RPMI8226 (cell line): ENCODE results near the gene DLX2.
A peak's percentile ranks its signal among the peaks of the same experiment; 100 is the strongest.

Experiments
- DNase-seq: peaks from one replicate; pipeline ENCODE4 v3.0.0-alpha.2; 2015

The DLX2 gene

DNA sequence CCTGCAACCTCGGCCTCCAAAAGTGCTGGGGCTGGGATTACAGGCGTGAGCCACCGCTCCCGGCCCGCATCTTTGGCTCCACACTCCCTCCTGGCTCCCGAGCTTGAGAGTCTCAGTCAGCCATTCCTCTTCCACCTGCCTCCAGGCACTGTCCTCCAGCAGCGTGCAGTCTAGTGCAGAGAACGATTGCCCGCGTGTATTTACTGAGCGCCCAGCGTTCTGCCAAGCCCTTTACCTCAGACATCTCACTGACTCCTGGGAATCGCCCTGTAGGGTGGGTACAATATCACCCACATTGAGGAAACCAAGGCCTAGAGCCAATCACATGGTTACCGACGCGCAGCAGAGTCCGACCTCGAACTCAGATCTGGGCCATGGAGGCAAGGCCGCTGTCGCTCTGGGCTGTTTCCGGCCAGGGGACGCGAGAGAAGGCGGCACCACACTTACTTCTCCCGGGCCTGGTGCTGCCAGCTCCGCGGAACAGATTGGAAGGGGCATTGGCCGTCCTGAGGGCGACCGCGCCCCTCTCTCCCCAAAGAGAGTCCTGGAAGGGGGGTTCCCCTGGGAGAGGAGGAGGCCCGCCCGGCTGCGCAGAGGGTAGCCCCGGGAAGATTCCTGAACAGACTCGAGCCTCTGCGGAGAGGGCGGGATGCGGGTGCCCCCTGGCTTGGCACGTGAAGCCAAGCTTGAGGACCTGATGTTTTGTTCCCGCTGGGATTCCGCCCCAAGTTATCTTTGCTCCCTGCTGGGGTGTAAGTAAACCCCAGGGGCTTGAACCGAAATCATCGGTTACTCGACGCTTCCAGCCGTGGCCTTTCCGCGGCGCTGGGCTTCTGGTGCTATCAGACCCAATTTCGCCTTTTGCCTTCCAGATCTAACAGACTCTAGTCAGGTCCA is 5.2 kb upstream of the DLX2 start:
- no peak for DNase-seq

DNA sequence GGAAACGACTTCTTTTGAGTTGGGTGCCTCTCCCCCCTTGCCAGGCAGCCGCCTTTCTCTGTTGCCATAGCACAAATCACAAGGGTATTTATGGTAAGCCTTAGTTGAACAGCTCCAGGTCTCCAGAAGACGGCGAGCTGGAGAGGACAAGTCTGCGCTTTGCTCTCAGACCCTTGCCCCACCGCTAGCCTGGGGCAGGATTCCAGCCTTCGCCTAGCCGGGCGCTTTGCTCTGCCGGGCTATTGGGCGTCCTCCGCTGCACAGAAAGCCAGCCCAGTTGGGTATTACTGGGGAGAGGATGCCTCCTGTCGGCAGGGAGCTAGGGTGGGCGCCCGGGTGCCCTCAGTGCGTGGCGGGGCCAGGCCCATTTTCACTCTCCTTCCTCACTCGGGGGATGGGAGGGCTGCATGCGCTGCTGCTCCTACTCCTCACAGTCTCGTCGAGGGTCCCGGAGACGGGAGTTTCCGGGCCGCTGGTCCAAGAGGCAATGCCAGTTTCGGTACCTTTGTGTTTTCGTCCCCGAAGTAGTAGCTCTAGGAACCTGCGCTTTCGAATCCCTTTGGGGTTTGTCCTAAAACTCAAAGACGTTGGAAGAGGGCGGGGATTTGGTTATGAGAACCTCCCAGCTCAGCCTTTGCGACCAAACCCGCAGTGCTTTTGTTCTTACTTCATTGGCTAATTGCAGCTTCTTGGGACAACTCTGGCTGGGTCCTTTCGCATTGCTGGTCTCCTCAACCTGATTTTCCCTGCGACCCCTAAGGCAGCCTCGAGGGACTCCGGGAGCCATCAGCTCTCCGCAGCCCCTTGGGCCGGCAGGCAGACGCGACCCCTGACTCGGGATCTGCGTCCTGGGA is 3.6 kb upstream of the DLX2 start:
- no peak for DNase-seq

DNA sequence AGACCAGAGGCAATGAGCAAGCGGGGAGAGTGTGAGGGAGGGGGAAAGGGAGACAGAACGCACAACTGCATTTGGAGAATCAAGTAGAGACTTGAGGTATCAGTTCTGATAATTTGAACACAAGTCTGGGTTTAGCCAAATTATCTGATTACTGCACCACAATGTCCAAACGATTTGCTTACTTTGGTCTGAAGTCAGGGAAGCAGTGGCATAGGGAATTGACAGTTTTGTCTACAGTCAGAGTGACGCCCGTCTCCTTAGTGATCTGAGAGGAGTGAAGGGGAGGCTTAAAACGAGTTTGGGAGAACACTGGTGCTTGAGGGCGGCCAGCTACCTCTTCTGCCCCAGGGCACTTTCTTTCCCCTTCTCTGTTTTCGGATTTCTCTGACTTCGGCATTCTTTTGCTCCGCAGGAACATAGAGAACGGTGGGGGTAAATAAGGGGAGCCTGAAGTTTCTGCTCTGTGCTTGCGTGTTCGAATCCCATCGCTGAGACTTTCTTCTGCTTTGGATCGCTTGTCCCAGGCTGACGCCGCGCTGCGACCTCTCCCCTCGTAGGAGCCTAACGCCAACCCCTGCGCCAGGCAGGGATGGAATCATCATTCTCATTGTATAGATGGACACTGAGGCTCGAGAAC is 2.9 kb upstream of the DLX2 start:
- no peak for DNase-seq

DNA sequence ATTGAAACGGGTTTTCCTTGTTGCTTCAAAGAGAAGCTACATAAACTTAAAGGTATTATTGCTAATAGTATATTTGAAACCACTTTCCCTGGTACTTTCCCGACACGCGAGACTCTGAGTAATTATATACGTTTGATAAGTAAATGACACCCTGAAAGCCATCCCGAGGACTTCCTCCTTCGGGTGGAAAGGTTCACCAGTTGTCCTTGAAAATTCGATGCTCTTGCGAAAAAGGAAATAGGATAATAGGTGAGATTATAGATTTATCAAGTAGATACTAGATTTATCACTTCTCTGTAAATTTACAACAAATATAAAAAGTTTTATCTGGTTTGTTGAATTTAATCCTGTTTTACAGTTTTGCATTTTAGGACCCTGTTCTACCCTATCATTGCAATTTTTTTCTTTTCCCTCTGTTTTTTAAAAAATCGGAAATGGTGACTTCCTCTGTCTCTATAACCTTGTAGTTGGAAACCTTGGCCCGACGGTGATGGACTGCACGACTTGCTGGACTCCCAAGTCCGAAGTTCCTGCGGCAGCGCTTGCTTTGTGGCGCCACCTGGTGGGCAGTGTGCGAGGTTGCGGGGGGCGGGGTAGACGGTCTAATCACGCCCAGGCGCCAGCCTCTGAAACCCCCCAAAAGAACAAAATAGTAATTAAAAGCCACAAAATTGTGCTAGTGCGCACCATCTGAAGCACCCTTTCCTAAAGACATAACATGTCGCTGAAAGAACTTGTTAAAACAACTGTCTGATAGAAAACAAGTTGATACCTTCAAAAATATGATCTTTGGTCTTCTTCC is 972 bp upstream of the DLX2 start:
- peak; percentile 82 for DNase-seq

DNA sequence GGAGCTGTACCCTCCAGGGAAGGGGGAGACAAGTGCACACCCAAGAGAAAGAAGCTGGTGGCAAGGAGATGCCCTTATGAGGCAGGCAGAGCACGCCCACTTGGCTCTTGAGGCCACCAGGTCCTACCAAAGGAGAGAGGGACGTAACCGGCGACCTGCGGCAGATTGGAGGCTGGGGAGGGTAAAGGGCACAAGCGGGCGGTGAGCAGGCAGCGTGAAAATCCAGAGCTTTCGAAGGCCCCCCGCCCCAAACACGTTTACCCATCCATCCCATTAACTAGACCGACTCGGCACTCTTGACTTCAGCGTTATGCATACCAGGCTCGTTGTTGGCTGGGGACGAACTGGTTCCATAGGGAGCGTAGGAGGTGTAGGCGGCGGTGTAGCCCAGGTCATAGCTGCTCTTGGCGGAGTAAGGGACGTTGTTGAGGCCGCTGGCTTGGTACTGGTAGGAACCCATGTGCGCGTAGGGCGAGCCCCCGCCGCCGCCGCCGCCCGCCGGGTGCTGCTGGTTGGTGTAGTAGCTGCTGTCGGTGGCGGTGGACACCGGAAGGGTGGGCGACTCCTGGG is 794 bp downstream of the DLX2 start:
- peak; percentile 30 for DNase-seq

DNA sequence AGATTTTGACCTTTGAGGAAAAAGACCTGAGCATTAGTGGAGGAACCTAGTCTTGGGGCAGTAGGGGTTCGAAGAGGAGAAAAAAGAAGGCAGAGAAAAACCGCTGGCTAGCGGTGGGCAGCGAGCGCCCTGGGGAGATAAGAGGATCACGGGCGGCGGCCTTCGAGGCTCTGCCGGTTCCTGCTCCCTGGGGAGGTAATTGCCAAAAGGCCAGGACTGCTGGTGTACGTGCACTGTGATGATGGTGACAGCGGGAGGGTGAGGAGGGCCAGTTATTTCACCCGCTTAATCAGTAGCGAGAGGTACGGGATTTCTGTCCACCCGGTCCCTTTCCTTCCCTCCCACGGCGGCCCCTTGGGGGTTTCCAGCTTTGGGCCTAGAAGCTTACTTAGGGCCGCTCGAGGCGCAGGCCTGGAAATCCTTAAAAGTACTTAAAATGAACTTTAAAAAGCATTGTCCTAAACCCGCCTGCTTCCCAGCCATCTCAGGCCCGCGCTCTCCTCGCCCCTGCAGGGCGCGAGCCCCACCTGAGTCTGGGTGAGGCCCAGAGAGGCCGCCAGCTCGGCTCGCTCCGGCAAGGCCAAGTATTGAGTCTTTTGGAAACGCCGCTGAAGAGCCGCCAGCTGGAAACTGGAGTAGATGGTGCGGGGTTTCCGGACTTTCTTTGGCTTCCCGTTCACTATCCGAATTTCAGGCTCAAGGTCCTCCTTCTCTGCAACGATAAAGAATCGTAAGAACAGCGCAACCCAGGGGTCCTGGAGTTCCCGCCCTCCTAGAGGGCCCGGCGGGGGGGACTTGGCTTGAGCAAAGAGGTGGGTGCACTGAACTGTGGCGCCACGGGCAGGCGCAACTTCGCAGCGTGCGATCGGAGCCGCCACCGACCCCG is 1.5 kb downstream of the DLX2 start:
- DNase-seq, result no peak

DNA sequence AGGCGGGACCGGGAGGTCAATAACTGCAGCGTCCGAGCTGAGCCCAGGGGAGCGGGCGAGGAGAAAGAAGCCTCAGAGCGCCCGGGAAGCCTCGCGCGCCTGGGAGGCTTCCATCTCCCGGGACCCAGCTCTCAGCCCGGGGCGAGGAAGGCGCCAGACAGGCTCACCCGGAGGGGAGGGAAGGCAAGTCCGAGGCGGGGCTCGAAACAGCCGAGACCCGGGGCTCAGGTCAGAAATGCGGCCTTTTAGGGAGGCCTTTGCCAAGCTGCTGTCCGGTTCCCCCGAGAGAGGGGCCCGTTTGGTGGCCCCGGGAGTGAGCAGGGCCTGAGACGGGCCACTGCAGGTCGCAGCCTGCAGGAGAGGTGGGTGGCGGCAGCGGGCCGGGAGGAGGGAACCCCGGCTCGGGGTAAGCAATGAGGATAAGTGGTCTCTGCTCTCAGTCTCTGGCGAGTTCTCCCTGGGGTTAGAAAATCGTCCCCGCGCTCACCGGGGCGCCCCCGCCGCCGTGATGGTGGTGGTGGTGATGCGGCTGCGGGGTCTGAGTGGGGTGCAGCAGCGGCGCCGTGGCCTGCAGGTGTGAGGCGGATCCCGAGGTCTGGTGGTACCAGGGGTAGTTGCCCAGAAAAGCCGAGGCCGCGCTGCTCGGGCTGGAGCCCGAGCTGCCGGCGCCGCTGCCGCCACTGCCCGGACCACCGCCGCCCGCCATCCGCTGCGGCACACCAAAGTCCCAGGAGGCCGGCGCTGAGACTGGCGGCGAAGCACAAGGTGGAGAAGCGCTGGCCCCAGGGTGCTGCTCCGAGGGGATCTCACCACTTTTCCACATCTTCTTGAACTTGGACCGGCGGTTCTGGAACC is 2.4 kb downstream of the DLX2 start:
- DNase-seq, result no peak

DNA sequence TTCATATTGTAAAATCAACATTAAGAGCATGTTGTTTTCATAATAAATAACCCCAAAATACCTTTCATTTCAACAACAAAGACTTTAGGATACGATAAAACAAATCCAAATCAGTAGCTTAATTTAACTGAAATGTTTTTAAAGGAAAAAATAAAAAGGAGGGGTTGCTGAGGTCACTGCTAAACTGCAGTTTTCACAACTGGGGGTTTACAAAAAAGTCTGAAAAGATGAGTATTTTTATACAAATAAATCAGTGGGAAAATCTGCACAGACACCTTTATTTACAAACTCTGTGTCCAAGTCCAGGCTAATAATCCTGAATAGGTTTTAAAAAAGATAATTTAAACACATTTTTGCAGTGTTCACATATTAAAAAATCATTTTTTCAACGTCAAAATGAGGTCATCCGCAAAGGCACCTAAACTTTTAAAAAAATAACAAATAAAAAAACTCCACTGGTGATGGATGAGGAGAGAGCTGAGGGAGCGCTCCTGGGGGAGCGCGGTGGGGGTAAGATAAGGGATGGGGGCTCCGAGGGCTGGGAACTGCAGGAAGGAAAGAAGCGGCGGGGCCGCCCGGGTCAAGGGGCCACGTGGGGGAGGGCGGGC is 3.1 kb downstream of the DLX2 start:
- DNase-seq, result no peak

DNA sequence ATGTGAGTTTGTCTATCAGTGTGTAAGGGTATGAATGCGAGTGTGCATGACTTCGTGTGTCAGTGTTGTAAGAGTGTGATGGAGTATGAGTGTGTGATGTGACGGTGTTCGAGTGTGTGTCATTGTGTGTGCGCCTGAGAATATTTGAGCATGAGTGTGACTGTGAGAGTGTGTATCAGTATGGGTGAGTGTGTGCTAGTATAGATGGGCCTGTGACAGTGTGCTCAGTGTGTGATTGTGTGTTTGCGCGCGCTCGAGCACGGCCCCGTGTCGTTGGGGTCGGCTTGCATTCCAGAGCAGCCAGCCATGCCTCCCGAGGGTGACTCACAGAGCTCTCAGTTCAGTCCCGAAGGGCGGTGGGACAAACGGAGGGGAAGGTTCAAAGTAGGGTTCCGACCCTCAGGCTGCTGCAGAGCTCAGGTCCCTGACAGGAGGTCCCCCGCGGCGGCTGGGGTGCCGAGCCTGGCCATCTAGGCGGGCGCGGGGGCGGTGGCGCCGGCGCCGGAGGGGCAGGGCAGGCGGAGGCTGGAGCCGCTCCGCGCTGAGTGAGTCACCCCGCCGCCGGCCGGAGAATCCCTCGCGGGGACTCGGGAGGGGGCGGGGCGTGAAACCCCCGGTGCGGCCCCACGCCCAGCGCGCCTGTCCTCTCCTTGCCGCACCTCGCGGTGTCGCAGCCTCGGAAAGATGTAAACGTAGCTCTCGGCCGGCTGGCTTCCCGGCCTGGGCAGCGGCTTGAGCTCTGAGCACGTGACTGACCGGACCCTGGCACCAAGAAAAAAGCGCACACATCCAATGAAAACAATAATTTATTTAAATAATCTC is 3.8 kb downstream of the DLX2 start:
- DNase-seq, result peak; percentile 50

DNA sequence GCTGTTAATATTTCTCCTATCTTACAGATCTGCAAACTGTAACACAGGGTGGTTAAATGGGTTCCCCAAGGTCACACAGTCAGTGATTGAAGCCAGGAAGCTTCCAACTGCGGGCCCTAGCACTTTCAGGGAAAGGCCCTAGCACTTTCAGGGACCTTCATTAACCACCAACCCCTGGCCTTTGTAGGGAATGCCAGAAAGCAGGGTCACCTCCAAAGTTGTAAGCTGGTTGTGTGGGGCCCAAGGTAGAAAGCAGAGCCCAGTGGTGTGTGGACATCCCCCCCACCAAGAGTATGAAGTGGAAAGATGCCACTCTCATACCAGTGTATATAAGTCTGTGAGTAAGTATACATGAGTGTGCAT is 4.4 kb downstream of the DLX2 start:
- no peak for DNase-seq

DNA sequence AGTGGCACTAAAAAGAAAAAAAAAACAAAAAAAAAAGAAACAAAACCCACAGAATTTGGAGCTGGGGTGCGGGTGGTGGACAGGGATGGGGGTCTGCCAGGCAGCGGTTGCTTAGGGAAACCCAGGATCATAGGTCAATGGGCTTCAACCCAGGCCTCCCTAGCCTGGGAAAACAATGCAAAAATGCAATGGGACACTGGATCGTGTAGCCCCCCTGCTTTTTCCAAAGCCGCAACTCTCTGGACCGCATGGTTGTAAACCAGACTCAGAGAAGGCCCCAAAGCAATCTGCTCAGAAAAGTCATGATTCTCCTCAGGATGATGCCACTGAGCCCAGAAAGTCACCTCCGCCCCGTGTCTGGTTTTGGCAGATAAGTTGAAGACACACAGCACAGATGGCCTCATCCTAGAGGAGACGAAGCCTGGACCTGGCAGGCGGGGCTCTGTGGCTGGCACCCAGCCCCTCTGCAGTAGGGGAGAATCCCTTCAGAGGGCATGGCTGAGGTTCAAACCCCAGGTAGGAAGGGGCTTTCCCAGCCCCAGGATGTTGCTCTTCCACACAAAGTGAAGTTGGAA is 5.1 kb downstream of the DLX2 start:
- no peak for DNase-seq

DNA sequence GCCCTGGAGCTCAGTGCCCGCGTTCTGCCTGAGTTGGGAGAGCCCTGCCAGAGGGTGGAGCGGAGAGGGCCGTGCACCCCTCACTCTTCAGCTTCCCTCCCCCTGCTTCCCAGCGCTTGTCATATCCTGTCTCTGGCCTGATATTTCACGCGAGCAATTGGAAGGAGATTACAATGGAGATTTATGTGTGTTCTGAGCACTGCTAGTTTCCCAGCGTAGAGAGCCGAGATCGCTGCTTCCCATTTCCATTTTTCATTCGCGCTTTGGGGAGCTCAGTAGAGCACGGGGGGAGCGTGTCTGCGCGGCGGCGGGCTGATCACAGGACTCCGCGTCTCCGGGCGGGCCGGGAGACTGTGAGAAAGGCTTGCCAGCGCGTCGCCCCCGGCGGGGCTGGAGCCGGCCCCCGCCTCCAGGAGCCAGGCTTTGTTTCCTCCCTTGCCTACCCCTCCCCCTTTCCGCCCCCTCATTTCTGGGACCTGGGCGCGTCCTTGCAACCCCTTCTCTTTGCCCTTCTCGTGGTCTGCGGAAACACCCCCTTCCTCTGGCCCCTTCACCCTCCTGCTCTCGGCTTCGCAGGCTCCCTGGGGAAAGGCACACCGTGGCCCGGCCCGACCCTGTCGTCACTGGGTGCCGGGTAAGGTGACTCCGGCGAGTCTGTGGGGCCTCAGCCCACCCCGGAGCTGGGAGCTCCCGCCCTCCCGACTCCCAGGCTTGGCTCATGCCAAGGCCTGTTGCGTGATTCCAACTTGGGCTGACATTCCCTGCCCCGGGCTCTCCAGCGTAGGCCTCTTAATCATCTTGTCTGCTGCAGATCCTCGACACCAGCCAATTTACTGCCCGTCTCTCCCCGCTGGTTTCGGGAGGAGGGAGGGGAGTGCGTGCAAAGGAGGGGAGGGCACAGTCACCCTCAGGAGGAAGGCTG is 5.8 kb downstream of the DLX2 start:
- no peak for DNase-seq

DNA sequence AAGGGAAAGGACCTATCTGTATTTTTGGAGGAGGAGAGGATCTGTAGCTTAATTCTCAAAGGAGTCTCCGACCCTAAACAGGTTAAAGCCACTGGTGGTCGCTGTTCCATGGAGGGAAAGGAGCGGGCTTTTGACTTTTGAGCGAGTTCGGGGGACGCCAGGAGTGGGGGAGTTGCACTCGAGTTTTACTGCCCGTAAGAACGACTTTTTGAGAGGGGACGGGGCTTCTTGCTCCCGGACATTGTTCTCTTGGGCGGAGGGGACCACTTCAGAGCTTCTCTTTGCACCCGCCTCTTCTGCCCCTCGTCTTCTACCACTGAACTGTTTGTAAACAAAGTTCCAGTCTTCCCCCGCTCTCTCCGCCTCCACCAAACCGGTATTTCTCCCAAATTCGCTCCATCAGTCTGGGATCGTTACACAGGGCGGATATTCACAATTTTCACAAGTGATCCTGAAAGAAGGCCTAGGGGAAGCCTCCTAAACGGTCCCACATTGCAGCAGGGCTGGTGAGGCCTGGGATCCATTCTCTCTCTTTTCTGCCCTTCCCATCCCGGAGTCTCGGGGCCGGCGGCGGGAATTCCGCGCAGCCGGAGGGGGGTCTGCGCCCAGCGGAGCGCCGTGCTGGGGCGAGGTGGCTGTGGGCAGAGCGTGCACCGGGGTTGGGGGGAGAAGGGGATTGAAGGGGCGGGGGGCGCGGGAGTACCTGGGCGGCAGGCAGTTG is 6.6 kb downstream of the DLX2 start:
- no peak for DNase-seq

DNA sequence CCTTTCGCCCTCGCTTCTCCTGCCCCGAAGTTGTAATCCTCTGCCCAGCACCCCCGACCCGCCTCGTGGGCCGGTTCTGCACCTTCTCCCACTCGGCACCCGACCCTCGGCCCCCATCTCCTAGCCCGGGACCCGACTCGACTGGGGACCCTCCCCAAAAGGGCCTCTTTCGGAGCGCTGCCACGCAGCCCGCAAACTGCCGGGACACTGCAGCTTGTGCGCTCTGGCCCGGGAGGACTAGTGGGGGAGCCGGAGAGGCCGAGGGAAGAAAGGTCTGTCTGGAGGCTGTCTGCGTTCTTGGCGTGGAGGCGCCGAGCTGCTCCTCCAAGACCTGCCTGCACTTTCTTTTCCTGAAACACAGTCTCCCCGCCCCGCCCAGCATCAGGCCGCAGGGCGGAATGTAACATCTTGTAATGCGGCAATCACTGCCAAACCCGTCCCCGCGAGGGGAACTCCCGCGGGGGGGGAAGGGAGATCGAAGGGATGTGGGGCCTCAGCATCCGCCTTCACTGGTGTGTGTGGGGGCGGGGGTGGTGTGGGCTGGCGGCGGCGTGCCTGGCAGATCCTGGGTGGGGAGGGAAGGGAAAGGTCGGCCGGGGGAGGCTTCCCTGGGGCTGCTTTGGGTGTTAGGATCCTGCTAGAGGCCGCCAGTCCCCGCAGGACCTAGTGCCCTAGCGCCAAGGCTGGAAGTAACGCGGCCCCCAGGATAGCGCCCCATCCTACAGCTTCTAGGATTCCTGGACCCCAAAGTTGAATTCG is 7.4 kb downstream of the DLX2 start:
- DNase-seq, result peak; percentile 67

DNA sequence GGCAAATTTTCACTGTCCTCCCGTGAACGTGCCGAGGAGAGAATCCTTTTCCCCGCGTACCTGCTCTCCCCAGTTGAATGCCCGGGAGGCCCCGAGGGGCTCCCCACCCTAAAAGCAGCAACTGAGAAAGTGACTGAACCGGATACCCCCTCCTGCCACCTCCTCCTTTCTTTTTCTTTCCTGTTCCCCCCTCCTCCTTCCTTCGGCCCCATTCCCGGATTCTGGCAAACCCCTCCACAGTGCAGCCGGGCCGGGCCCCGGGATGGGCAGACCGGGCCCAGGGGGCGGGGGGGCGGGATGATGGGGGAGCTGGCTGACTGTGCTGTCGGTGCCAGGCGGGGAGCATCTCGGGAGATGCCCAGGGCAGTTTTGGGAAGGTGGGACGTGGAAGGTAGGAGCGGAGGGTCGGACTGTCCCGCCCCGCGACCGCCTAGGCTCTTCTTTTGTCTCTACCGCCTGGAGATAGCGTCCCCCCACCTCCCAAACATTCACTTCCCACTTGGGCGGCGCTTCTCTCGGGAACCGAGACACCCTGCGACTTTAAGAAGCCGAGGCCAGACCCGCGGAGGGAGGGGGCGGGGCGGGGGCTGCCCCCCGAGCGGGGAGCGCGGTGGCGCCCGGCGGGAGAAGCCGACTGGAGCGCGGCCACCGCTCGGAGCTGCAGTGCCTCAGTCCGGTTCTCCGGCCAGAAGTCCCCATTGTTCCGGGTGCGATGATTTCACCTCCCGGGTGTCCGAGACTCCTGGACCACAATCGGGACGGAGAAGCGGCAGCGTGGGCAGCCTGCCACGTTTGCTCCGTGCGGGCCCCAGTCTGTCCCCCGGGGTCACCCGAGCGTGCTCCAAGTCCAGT is 8.2 kb downstream of the DLX2 start:
- DNase-seq, result no peak
